H1 (cell line): ENCODE measurements around the gene HCST. TPM values are rescaled to one million over a fixed set of nuclear protein-coding genes. Genes with fewer than 3 reads are reported as not detected.

Experiments used
- CTCF ChIA-PET: fragments of 300-600 bp; sonication (Branson Sonifier 250); formaldehyde crosslinking; loops from one replicate; lab custom pipeline; 2021; ENCODE audit not compliant: partially characterized antibody; lab: Charles Lee
- POLR2A ChIA-PET: fragments of 300-600 bp; sonication (Branson Sonifier 250); formaldehyde crosslinking; loops from one replicate; lab custom pipeline; 2021; ENCODE audit warnings: inconsistent platforms; ENCODE audit not compliant: partially characterized antibody; lab: Charles Lee
- DNase-seq, 2 experiments: peaks; one replicate each; pipeline versions ENCODE4 v3.0.0 to v3.0.0-alpha.2; 2010 to 2022; ENCODE audit warnings: low spot score in 2 of 2, low read depth in 1 of 2, mixed read lengths in 1 of 2
- FAIRE-seq: peaks from 2 replicates; lab custom pipeline; 2011; peaks lifted over from hg19 to GRCh38; lab: Jason Lieb, UNC
- H2AFZ ChIP-seq: 2 replicates; pipeline ENCODE4 v1.8.1; 2012; ENCODE audit warnings: low read length, inconsistent platforms
- H2AK5ac ChIP-seq: 2 replicates; pipeline ENCODE4 v1.6.1; 2013; ENCODE audit warnings: low read depth, low read length
- H2BK120ac ChIP-seq: replicated peaks from 2 replicates; pipeline ENCODE3; 2013; ENCODE audit warnings: low read depth, low read length, inconsistent platforms
- H2BK12ac ChIP-seq: 2 replicates; pipeline ENCODE4 v1.6.1; 2013; ENCODE audit warnings: low read depth, low read length
- H2BK15ac ChIP-seq: 2 replicates; pipeline ENCODE4 v1.6.1; 2013; ENCODE audit warnings: low read length
- H2BK20ac ChIP-seq: 2 replicates; pipeline ENCODE4 v1.6.1; 2013; ENCODE audit warnings: low read length
- H2BK5ac ChIP-seq: 2 replicates; pipeline ENCODE4 v1.6.1; 2013; ENCODE audit warnings: low read depth, low read length
- H3K14ac ChIP-seq: 2 replicates; pipeline ENCODE4 v1.6.1; 2013; ENCODE audit warnings: inconsistent platforms; ENCODE audit not compliant: insufficient read length
- H3K18ac ChIP-seq: 2 replicates; pipeline ENCODE4 v1.6.1; 2013; ENCODE audit warnings: low read length; ENCODE audit errors: extremely low read depth
- H3K23ac ChIP-seq: 2 replicates; pipeline ENCODE4 v1.6.1; 2013; ENCODE audit warnings: inconsistent platforms; ENCODE audit not compliant: insufficient read length
- H3K23me2 ChIP-seq: 2 replicates; pipeline ENCODE4 v1.6.1; 2013; ENCODE audit warnings: low read depth, low read length
- H3K27ac ChIP-seq: 2 replicates; pipeline ENCODE4 v1.6.1; 2011; ENCODE audit warnings: low read depth, low read length, inconsistent platforms
- H3K27me3 ChIP-seq, 4 experiments: replicated peaks in 1 of 4; 1 replicate in 1 of 4; 2 replicates in 3 of 4; pipeline versions ENCODE4 v1.6.1 to v1.8.1; 2011 to 2013; ENCODE audit warnings: low read length in 3 of 4, mild to moderate bottlenecking in 3 of 4, inconsistent platforms in 2 of 4, mixed read lengths in 2 of 4, moderate library complexity in 1 of 4; ENCODE audit not compliant: control insufficient read depth in 3 of 4, insufficient read depth in 3 of 4; ENCODE audit errors: extremely low read depth in 1 of 4
- H3K36me3 ChIP-seq, 4 experiments: 2 replicates each; pipeline versions ENCODE4 v1.6.1 to v1.8.1; 2011 to 2013; ENCODE audit warnings: mild to moderate bottlenecking in 4 of 4, low read length in 3 of 4, moderate library complexity in 2 of 4, control low read depth in 1 of 4, inconsistent platforms in 1 of 4; ENCODE audit not compliant: insufficient read depth in 4 of 4, control insufficient read depth in 2 of 4
- H3K4ac ChIP-seq: replicated peaks from 2 replicates; pipeline ENCODE3; 2013; ENCODE audit warnings: low read length, low read depth, mixed read lengths, inconsistent platforms; ENCODE audit not compliant: insufficient read length
- H3K4me1 ChIP-seq, 4 experiments: replicated peaks in 1 of 4; 1 replicate in 1 of 4; 2 replicates in 3 of 4; pipeline versions ENCODE4 v1.6.1 to v1.8.1; 2011 to 2013; ENCODE audit warnings: low read length in 3 of 4, inconsistent platforms in 2 of 4, mixed read lengths in 1 of 4; ENCODE audit not compliant: insufficient read depth in 4 of 4, control insufficient read depth in 3 of 4
- H3K4me2 ChIP-seq, 2 experiments: 2 replicates each; pipeline versions ENCODE4 v1.6.1 to v1.8.1; 2011 to 2013; ENCODE audit warnings: low read depth in 2 of 2, low read length in 2 of 2, control low read depth in 1 of 2, inconsistent platforms in 1 of 2, mild to moderate bottlenecking in 1 of 2; ENCODE audit not compliant: insufficient read depth in 1 of 2
- H3K4me3 ChIP-seq, 4 experiments: fragments of 200-600, 300-600 bp in 1 of 4; sonication (generic), shearing (Covaris generic), sonication (Bioruptor Twin) in 1 of 4; 2 replicates each; pipeline versions ENCODE4 v1.5.1 to v1.8.1; 2011 to 2016; ENCODE audit warnings: low read length in 4 of 4, low read depth in 3 of 4, control low read depth in 2 of 4, inconsistent platforms in 2 of 4, mild to moderate bottlenecking in 2 of 4, mixed read lengths in 1 of 4, moderate library complexity in 1 of 4; ENCODE audit not compliant: insufficient read depth in 2 of 4; ENCODE audit errors: extremely low read depth in 1 of 4
- H3K56ac ChIP-seq: replicated peaks from 2 replicates; pipeline ENCODE3; 2013; ENCODE audit warnings: low read depth, mild to moderate bottlenecking, mixed read lengths, low read length, inconsistent platforms; ENCODE audit not compliant: insufficient read length
- H3K79me1 ChIP-seq: 2 replicates; pipeline ENCODE4 v1.6.1; 2013; ENCODE audit warnings: low read depth, low read length, control low read depth
- H3K79me2 ChIP-seq, 2 experiments: 2 replicates each; pipeline versions ENCODE4 v1.6.1 to v1.8.1; 2012 to 2013; ENCODE audit warnings: low read length in 2 of 2, mild to moderate bottlenecking in 2 of 2, inconsistent platforms in 1 of 2; ENCODE audit not compliant: insufficient read depth in 2 of 2, control insufficient read depth in 1 of 2
- H3K9ac ChIP-seq, 4 experiments: replicated peaks in 1 of 4; 1 replicate in 1 of 4; 2 replicates in 3 of 4; pipeline versions ENCODE4 v1.6.1 to v1.8.1; 2011 to 2013; ENCODE audit warnings: low read depth in 3 of 4, low read length in 3 of 4, control low read depth in 2 of 4, mild to moderate bottlenecking in 2 of 4, moderate library complexity in 2 of 4, inconsistent platforms in 1 of 4; ENCODE audit errors: extremely low read depth in 1 of 4
- H3K9me3 ChIP-seq, 2 experiments: 2 replicates each; pipeline versions ENCODE4 v1.6.1 to v1.8.1; 2012 to 2013; ENCODE audit warnings: mild to moderate bottlenecking in 2 of 2, moderate library complexity in 2 of 2, control low read depth in 1 of 2, inconsistent platforms in 1 of 2, low read depth in 1 of 2, low read length in 1 of 2, mixed read lengths in 1 of 2; ENCODE audit not compliant: insufficient read depth in 2 of 2
- H4K20me1 ChIP-seq, 2 experiments: replicated peaks in 1 of 2; 2 replicates each; pipeline versions ENCODE3 to v1.8.1; 2011 to 2013; ENCODE audit warnings: inconsistent platforms in 2 of 2, low read length in 2 of 2, mild to moderate bottlenecking in 1 of 2; ENCODE audit not compliant: insufficient read depth in 2 of 2, control insufficient read depth in 1 of 2
- H4K5ac ChIP-seq: 2 replicates; pipeline ENCODE4 v1.6.1; 2013; ENCODE audit warnings: low read length, low read depth, mixed read lengths, inconsistent platforms; ENCODE audit not compliant: insufficient read length
- H4K8ac ChIP-seq: 2 replicates; pipeline ENCODE4 v1.8.0; 2013; ENCODE audit warnings: mild to moderate bottlenecking, moderate library complexity, low read length, inconsistent platforms; ENCODE audit not compliant: insufficient read depth; ENCODE audit errors: extremely low read depth
- H4K91ac ChIP-seq: replicated peaks from 2 replicates; pipeline ENCODE3; 2013; ENCODE audit warnings: low read length, mixed read lengths, inconsistent platforms; ENCODE audit not compliant: insufficient read length
- CEBPB ChIP-seq: IDR thresholded peaks from 2 replicates; pipeline ENCODE4 v1.6.1; 2012; ENCODE audit warnings: low read depth, low read length
- GTF2F1 ChIP-seq: IDR thresholded peaks from 2 replicates; pipeline ENCODE4 v1.6.1; 2012; ENCODE audit warnings: low read depth, low read length, improper control_type of control experiment, borderline replicate concordance
- HDAC6 ChIP-seq: IDR thresholded peaks from one replicate; pipeline ENCODE4 v1.7.1; 2012; ENCODE audit warnings: low read depth, mild to moderate bottlenecking, inconsistent platforms, low read length, moderate library complexity
- JUND ChIP-seq: IDR thresholded peaks from 2 replicates; pipeline ENCODE4 v1.6.1; 2011; ENCODE audit warnings: mild to moderate bottlenecking, improper control_type of control experiment, low read length
- KDM5A ChIP-seq: fragments of 200-600 bp; IDR thresholded peaks from 2 replicates; pipeline ENCODE4 v1.7.1; 2012; ENCODE audit warnings: mild to moderate bottlenecking, low read length, inconsistent platforms, mixed read lengths
- POLR2A ChIP-seq, 2 experiments: IDR thresholded peaks; 1 replicate in 1 of 2; 2 replicates in 1 of 2; pipeline ENCODE4 v1.6.1; 2011; ENCODE audit warnings: low read depth in 2 of 2, low read length in 2 of 2, mild to moderate bottlenecking in 2 of 2; ENCODE audit errors: control extremely low read depth in 1 of 2
- SP4 ChIP-seq: IDR thresholded peaks from 2 replicates; pipeline ENCODE4 v1.6.1; 2012; ENCODE audit warnings: low read length, inconsistent platforms
- TAF1 ChIP-seq: IDR thresholded peaks from 2 replicates; pipeline ENCODE4 v1.6.1; 2011; ENCODE audit warnings: mild to moderate bottlenecking, low read depth, low read length
- YY1 ChIP-seq: IDR thresholded peaks from 2 replicates; pipeline ENCODE4 v1.6.1; 2011; ENCODE audit warnings: low read depth, mild to moderate bottlenecking, low read length
- ZNF274 ChIP-seq: IDR thresholded peaks from 2 replicates; pipeline ENCODE4 v1.7.0; 2012; ENCODE audit warnings: low read length, borderline replicate concordance; ENCODE audit errors: extremely low read depth
- WGBS, 2 experiments: shearing (Covaris generic) in 1 of 2; methylation state at CpG; one replicate each; pipeline versions ENCODE4 v1.1.6 to v1.1.7; 2013 to 2015; ENCODE audit warnings: low lambda C conversion rate in 2 of 2, mixed read lengths in 2 of 2, inconsistent platforms in 1 of 2, low coverage in 1 of 2, missing lambda C conversion rate in 1 of 2; ENCODE audit not compliant: insufficient replicate concordance in 2 of 2, insufficient coverage in 1 of 2, insufficient read length in 1 of 2; ENCODE audit errors: extremely low coverage in 1 of 2, missing lambda C conversion rate in 1 of 2; 5-methylcytosine and 5-hydroxymethylcytosine counted together
- polyA plus RNA-seq, 7 experiments: library from polyadenylated mRNA; depleted of rRNA in 3 of 7; stranded (reverse) in 5 of 7; unstranded in 2 of 7; fragments of >200 nt in 5 of 7; fragments of 200-250 nt in 2 of 7; gene quantifications; 1 replicate in 5 of 7; 2 replicates in 1 of 7; 4 replicates in 1 of 7; pipeline versions ENCODE4 v1.2.1 to v1.2.3, GENCODE V29; 2011 to 2013; ENCODE audit warnings: missing spikeins in 2 of 7, mixed read lengths in 2 of 7
- total RNA-seq: library from RNA; stranded (reverse); fragmentation: NEBNext Ultra II Directional; extraction: Animal tissue kit (Norgen Biotek cat#: 25700); gene quantifications from 2 replicates; pipeline ENCODE4 v1.2.1, GENCODE V29; 2021
- TF ChIP-seq, protein P1 (sequence below), 3 experiments: IDR thresholded peaks; 1 replicate in 2 of 3; 2 replicates in 1 of 3; pipeline versions ENCODE4 v1.5.1 to v1.6.1; 2011; ENCODE audit warnings: low read length in 3 of 3, mild to moderate bottlenecking in 3 of 3, inconsistent platforms in 2 of 3, low read depth in 1 of 3, moderate library complexity in 1 of 3; ENCODE audit not compliant: insufficient read depth in 1 of 3; ENCODE audit errors: control extremely low read depth in 1 of 3

Gene HCST
- total and polyA plus RNA-seq, 2 of the 8 experiments (the other 6 are each of a cell fraction or from before 2014, with no cell fraction given): 2.8 TPM; not detected in 1

DNA sequence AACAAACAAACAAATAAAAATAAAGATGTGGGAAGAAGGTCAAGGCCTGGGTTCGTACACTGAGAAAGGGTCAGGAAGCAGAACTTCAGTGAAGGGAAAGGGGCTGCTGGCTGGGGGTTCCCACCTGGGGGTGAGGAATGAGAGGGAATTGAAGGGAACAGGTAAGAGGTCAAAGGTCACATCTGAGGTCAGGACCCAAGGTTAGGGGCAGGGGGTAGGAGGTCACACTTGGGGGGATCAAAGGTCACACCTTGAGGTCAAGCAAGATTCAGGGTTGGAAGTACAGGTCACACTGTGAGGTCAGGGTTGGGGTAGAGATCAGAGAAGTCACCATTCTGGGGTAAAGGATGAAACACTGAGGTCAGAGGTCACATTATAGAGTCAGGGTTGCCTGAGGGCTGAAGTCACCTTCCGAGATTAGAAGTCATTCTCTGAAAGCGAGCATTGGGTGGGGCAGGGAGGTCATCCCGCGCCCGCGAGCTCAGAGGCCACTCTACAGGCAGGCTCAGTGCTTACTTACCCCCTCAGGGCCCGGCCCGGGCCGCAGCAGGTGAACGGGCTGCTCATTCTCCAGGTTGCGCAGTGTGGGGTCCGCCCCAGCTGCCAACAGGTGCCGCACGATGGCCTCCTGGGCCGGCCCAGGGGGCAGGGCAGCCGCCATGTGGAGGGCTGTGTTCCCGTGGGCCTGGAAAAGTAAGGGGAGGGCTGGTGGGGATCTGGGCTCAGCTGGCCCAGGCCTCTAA, 12.8 kb upstream of the HCST start:
- Histone ChIP-seq H3K4me3 (no peak overlapping the region), H3K18ac (no peak overlapping the region), H3K9ac (no peak overlapping the region), H3K27me3 (no peaks in the 10 kb centered on the region), H2BK15ac (no peak overlapping the region), H3K9me3 (no peaks in the 10 kb centered on the region), H3K23me2 (no peaks in the 10 kb centered on the region), H3K36me3 (peaks cover 14 to 37% (median 26%) of the 10 kb centered on the region in 4 experiments), H3K27ac (no peak overlapping the region), H4K8ac (no peak overlapping the region), H4K5ac (no peak overlapping the region), H3K4me1 (no peaks in the 10 kb centered on the region), H3K56ac (no peak overlapping the region), H2AK5ac (no peak overlapping the region), H2BK5ac (no peak overlapping the region), H2AFZ (no peak overlapping the region), H3K79me1 (no peaks in the 10 kb centered on the region), H3K4me2 (no peak overlapping the region), H3K23ac (no peak overlapping the region), H3K4ac (no peak overlapping the region), H4K20me1 (peaks cover 0 to 6% of the 10 kb centered on the region in 2 experiments), H4K91ac (no peak overlapping the region), H3K14ac (no peak overlapping the region), H2BK20ac (no peak overlapping the region), H2BK12ac (no peak overlapping the region), H3K79me2 (no peaks in the 10 kb centered on the region), H2BK120ac (no peak overlapping the region)
- ChIA-PET CTCF (interaction anchor here (0.7 kb wide), 2 partner anchors 12 to 207 kb away, joined by 3 to 4 read pairs; no protein-coding TSS in a partner anchor), POLR2A (interaction anchor here (1.1 kb wide), 1 partner anchor 171 kb away, joined by 3 read pairs; no protein-coding TSS in a partner anchor)
- no peak for FAIRE-seq
- WGBS, 2 experiments: 93% methylated on average over 17 of the region's 18 CpGs; no CpG with 5 or more reads in 1 of the 2 experiments
- DNase-seq: no peak
- TF ChIP-seq KDM5A (no peak), POLR2A (IDR thresholded peaks at IDR 0.05; ENCODE audit: control extremely low read depth in 1 of 2, low read depth in 2 of 2, low read length in 2 of 2) (no peak), HDAC6 (no peak), SP4 (no peak), CEBPB (no peak), ZNF274 (no peak), YY1 (no peak), GTF2F1 (no peak), JUND (no peak), TAF1 (no peak)
- TF ChIP-seq, protein P1, sequence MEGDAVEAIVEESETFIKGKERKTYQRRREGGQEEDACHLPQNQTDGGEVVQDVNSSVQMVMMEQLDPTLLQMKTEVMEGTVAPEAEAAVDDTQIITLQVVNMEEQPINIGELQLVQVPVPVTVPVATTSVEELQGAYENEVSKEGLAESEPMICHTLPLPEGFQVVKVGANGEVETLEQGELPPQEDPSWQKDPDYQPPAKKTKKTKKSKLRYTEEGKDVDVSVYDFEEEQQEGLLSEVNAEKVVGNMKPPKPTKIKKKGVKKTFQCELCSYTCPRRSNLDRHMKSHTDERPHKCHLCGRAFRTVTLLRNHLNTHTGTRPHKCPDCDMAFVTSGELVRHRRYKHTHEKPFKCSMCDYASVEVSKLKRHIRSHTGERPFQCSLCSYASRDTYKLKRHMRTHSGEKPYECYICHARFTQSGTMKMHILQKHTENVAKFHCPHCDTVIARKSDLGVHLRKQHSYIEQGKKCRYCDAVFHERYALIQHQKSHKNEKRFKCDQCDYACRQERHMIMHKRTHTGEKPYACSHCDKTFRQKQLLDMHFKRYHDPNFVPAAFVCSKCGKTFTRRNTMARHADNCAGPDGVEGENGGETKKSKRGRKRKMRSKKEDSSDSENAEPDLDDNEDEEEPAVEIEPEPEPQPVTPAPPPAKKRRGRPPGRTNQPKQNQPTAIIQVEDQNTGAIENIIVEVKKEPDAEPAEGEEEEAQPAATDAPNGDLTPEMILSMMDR (IDR thresholded peaks at IDR 0.05; ENCODE audit: control extremely low read depth in 1 of 3, insufficient read depth in 1 of 3, low read depth in 1 of 3, low read length in 3 of 3): no peak
